HEK293T (cell line): ENCODE data around the gene NDFIP1.

Experiments used
- ARNT ChIP-seq: fragments of 450-650 bp; IDR thresholded peaks from 2 replicates; pipeline ENCODE4 v1.6.1; 2017; ENCODE audit warnings: mild to moderate bottlenecking
- BHLHE40 ChIP-seq: fragments of 450-650 bp; IDR thresholded peaks from 2 replicates; pipeline ENCODE4 v1.6.1; 2016; ENCODE audit warnings: mild to moderate bottlenecking, moderate library complexity, borderline replicate concordance
- ELF4 ChIP-seq: fragments of 450-650 bp; IDR thresholded peaks from 2 replicates; pipeline ENCODE4 v1.6.1; 2017; ENCODE audit warnings: antibody characterized with exemption
- FOXA1 ChIP-seq: fragments of 450-650 bp; IDR thresholded peaks from 2 replicates; pipeline ENCODE4 v1.6.1; 2016; ENCODE audit warnings: mild to moderate bottlenecking
- FOXM1 ChIP-seq: fragments of 450-650 bp; IDR thresholded peaks from 2 replicates; pipeline ENCODE4 v1.6.1; 2017; ENCODE audit warnings: mild to moderate bottlenecking, borderline replicate concordance
- L3MBTL2 ChIP-seq: fragments of 450-650 bp; conservative IDR thresholded peaks from 2 replicates; pipeline ENCODE4 v1.6.1; 2016; ENCODE audit warnings: mild to moderate bottlenecking
- SP1 ChIP-seq: fragments of 450-650 bp; IDR thresholded peaks from 2 replicates; pipeline ENCODE4 v1.6.1; 2017
- TARDBP ChIP-seq: fragments of 450-650 bp; IDR thresholded peaks from 2 replicates; pipeline ENCODE4 v1.6.1; 2016
- ZNF384 ChIP-seq: fragments of 450-650 bp; IDR thresholded peaks from 2 replicates; pipeline ENCODE4 v1.6.1; 2016

DNA sequence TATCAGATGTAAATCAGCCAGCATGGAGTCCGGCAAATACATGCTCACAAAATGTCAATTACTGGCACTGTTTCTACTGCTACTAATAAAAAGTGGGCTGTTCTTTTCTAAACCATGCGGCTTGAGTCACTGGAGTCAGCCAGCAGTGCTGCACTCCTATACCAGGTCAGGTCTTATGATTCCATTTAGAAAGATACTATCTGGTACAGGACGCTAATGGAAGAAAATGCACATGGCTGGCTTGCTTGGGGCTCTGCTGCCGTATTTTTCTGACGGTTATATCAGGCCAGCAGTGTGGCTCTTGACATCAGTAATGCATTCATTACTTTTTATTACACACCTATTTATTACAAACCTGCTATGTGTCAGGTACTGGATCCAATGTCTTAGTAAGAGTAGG is 74.3 kb downstream of the NDFIP1 start:
- no peak for TF ChIP-seq FOXM1
- TF ChIP-seq FOXA1: no peak
- TF ChIP-seq SP1: no peak
- no peak for TF ChIP-seq ARNT
- no peak for TF ChIP-seq ELF4
- no peak for TF ChIP-seq L3MBTL2
- TF ChIP-seq BHLHE40: no peak
- TF ChIP-seq TARDBP: no peak
- no peak for TF ChIP-seq ZNF384
